Right ventricle myocardium superior (tissue), 1 donor: ENCODE results near the gene TMIGD2. TPM values are rescaled to one million over a fixed set of nuclear protein-coding genes. Genes with fewer than 3 reads are reported as not detected.
"Not testable (repeated sequence)": the region's sequence is repeated elsewhere in the genome, so short reads cannot be mapped to it uniquely, and the experiment has no call there.

ENCODE experiments used
- ATAC-seq: fragments of 200-7000 bp; cut with Tn5 transposase; one replicate; pipeline ENCODE4 v1.9.1; 2020; ENCODE audit warnings: mild to moderate bottlenecking; ENCODE audit not compliant: poor library complexity
- DNase-seq: peaks from one replicate; pipeline ENCODE4 v3.0.0-alpha.2; 2020
- intact Hi-C: fragments of 100-400 bp; cut with DNase I; formaldehyde crosslinking; loops from one replicate; pipeline ENCODE4 v1.11.2; 2022
- total RNA-seq: library from RNA; stranded (reverse); fragmentation: NEBNext Ultra II Directional; extraction: Animal tissue kit (Norgen Biotek cat#: 25700); gene quantifications from one replicate; pipeline ENCODE4 v1.2.1, GENCODE V29; 2021
- donor health status: DM: no; HTN: yes; CAD: no; lungs with severe emphysema.

The TMIGD2 gene
- total RNA-seq, 1 donor from 2014 or later = 0.24 TPM

DNA sequence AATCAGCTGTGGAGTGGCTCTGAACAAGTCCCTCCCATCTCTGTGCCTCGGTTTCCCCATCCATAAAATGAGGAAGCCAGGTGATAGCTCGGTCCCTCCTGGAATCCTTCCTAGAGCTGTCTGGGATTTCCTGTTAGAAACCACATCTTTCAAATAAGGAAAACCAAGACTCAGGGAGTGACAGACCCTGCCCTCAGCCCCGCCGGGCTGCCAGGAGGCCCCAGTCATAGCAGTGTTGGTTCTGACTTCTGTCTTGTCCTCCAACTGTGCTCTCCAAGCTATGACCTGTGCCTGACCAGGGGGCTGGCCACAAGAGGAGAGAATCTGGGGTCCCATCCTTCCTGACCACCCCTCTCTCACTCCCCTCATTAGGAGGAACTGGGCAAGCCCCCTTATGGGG, 24.2 kb downstream of the TMIGD2 start:
- DNase-seq = no peak
- no peak for ATAC-seq
- intact Hi-C loops = no loop called here

DNA sequence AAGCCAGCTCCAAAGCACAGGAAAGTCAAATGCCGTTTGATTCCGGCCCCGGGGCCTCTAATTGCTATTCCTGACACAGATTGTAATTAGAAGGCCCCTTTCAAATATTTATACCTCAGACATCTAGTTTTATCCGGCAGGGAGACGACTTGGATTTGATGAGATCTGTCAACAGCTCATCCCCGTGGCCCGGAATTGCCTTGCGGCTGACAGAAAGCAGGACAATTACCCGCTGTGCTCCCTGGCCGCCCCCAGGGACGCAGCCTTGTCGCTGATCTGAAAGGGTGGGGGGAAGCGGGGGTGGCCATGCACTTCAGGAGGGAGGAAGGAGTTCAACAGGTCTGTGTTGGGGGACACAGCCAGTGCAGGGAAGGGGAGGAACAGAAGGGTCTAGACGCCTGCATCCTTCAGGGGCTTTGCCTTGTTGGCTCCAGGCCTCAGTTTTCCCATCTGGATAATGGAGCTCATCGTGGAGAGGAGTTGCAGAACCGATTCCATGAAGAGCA, 24.9 kb downstream of the TMIGD2 start:
- intact Hi-C loops = no loop called here
- no peak for DNase-seq
- no peak for ATAC-seq

DNA sequence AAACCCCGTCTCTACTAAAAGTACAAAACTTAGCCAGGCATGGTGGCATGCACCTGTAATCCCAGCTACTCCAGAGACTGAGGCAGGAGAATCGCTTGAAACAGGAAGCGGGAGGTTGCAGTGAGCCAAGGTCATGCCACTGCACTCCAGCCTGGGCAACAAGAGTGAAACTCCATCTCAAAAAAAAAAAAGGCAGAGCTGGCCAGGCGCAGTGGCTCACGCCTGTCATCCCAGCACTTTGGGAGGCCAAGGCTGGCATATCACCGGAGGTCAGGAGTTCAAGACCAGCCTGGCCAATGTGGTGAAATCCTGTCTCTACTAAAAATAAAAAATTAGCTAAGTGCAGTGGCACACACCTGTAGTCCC, 27.9 kb downstream of the TMIGD2 start:
- ATAC-seq, intact Hi-C loops, DNase-seq: not testable (repeated sequence)

DNA sequence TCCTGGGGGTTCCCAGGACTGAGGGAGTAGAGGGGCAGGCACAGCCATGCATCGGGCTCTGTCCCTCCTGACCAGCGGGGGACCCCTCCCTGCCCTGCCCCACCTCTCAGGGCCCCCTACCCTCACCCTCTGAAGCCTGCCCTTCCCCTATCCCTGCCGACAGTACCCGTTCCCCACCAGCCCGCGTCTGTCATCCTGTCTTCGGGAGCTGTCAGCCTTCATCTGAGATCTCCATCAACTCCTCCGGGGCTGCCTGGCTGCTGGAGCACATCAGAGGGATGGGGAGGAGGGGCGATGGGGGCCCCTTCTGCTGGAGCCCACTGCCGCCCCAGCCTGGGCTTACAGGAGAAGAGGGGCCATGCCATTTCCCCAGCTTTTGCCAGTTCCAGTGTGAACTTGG, 29.3 kb downstream of the TMIGD2 start:
- DNase-seq (no peak), ATAC-seq (no peak)
- intact Hi-C loops = no loop called here

DNA sequence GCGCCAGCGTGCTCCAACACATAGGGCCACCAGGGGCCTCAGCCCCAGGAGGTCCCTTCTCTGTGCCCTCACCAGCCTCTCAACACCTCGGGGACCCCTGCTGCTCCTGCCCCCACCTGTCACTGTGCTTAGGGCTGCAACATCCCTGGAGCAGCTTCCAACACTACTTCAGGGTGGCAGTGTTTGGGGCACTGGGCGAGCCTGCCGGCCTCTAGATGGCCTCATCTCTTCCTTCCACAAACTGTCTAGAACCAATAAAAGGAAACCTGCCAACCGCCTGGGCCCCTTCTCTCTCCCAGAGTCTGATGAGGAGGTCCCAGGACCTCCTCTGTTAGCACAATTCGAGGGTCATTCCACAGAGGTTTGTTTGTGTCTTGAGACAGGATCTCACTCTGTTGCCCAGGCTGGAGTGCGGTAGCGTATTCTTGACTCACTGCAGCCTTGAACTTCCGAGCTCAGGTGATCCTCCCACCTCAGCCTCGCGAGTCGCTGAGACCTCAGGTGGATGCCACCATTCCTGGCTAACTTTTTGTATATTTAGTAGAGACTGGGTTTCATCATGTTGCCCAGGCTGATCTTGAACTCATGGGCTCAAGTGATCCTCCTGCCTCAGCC, 33.3 kb downstream of the TMIGD2 start:
- intact Hi-C loops = loop anchor here (10.0 kb wide), 1 partner anchor 136 kb away; the partner anchor contains the start of genes CHAF1A and SH3GL1
- no peak for ATAC-seq
- no peak for DNase-seq

DNA sequence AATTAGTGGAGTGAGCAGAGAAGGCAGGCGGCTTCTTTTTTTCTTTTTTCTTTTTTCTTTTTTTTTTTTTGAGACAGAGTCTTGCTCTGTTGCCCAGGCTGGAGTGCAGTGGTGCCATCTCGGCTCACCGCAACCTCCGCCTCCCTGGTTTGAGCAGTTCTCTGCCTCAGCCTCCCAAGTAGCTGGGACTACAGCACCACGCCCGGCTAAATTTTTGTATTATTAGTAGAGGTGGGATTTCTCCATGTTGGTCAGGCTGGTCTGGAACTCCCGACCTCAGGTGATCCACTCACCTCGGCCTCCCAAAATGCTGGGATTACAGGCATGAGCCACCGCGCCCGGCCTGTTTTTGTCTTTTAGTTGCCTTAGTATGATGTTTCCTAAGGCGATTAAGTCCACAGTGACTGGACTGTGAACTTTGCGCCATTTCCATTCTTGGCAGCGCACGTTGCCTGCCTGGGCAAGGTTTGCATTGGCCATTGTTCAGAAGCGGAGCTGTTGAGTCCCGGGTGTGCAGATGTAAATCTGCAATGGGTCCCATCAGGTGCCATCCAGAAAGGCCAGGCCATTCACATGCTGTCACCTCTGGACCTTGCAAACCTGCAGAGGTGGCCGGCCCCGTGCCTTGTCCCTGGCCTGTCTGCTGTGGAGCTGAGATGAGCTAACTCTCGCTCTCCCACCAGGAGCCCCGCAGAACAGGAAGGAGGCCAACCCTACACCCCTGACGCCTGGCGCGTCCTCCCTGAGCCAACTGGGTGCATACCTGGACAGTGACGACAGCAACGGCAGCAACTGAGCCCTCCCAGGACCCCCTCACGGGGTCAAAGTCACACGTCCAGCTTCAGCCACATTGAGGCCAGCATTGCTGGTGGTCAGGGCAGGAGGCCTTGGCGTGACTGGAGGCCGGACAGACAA, 34.0 kb downstream of the TMIGD2 start:
- intact Hi-C loops = loop anchor here (10.0 kb wide), 1 partner anchor 137 kb away; the partner anchor contains the start of genes CHAF1A and SH3GL1

DNA sequence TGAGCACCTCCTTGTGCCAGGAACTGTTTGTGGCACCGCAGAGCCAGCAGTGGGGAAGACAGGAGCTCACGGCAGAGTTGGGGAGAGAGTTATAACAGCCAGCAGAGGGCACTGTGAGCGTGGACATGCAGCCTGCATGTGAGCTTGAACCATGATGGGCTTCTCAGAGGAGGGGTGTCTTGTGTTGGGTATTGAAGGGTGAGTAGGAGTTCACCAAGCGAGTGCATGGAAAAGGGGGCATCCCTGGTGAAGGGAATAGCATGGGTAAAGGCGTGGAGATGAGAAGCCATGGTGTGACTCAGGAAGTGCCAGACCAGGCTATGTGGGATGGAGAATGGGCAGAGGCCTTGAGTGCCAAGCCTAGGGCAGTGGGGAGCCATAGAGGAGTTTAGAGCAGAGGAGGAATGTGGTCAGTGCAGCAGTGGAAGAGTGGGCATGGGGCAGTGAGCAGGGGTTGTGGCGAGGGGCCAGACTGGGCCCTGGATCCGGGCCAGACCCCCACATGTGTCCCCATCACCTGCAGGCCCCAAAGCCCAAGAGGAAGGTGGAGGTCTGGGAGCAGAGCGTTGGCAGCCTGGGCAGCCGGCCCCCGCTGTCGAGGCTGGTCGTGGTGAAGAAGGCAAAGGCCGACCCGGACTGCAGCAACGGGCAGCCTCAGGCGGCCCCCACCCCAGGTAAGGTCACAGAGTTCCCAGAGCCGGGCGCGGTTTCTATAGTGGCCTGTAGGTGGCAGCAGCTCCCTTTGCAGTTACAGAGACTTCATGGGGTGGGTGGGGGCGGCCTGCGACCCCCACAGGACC, 34.9 kb downstream of the TMIGD2 start:
- intact Hi-C loops = loop anchor here (10.0 kb wide), 1 partner anchor 138 kb away; the partner anchor contains the start of genes CHAF1A and SH3GL1
- ATAC-seq (peak; percentile 80), DNase-seq (peak; percentile 72)

More for the DNA sequence above, 34.0 kb downstream of the TMIGD2 start:
- DNase-seq (no peak), ATAC-seq (no peak)

DNA sequence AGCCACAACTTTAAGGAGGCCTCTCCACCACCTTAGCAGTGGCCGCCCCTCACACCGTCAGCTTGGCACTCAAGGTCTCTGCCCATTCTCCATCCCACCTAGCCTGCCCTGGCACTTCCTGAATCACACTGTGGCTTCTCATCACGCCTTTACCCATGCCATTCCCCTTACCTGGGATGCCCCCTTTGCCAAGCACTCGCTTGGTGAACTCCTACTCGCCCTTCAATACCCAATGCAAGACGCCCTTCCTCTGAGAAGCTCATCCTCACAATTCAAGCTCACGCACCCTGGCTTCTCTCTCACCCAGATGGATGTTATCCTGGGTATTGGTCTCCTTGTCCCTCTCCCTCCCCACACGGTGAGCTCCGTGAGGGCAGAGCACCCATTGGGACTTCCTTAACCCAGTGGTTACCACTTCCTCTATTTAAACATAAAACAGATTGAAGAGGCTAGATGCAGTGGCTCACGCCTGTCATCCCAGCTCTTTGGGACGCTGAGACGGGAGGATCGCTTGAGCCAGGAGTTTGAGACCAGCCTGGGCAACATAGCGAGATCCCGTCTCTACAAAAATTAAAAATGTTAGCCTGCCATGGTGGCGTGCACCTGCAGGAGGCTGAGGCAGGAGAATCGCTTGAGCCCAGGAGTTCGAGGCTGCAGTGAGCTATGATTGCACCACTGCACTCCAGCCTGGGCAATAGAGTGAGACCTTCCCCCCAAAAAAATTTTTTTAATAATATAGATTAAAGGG, 35.8 kb downstream of the TMIGD2 start:
- intact Hi-C loops = loop anchor here (10.0 kb wide), 1 partner anchor 138 kb away; the partner anchor contains the start of genes CHAF1A and SH3GL1
- DNase-seq = no peak
- ATAC-seq = no peak

DNA sequence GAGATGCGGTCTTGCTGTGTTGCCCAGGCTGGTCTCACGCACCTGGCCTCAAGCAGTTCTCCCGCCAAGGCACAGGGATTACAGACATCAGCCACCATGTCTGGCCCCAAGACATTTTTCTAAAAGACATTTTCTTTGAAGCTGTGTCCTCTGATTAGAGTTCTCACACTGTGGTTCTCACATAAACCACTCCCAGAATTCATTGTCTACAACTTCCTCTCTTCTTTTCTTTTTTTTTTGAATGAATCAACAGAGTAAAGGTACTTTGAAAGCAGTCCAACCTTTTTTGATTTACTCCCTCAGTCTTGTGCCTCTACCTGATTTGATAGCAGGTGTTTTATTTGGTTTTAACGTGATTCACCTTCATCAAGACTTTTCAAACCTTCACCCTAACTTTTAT, 37.4 kb downstream of the TMIGD2 start:
- ATAC-seq = no peak
- intact Hi-C loops = loop anchor here (10.0 kb wide), 1 partner anchor 140 kb away; the partner anchor contains the start of genes CHAF1A and SH3GL1
- no peak for DNase-seq

DNA sequence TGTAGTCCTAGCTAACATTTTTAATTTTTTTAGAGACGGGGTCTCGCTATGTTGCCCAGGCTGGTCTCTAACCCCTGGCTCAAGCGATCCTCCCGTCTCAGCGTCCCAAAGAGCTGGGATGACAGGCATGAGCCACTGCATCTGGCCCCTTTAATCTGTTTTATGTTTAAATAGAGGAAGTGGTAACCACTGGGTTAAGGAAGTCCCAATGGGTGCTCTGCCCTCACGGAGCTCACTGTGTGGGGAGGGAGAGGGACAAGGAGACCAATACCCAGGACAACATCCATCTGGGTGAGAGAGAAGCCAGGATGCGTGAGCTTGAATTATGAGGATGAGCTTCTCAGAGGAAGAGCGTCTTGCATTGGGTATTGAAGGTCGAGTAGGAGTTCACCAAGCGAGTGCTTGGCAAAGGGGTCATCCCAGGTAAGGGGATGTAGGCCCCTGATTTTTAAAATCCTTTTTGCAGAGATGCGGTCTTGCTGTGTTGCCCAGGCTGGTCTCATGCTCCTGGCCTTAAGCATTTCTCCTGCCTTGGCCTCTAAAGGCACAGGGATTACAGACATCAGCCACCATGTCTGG, 41.5 kb downstream of the TMIGD2 start:
- ATAC-seq = no peak
- no peak for DNase-seq
- intact Hi-C loops = loop anchor here (10.0 kb wide), 1 partner anchor 144 kb away; the partner anchor contains the start of genes CHAF1A and SH3GL1

DNA sequence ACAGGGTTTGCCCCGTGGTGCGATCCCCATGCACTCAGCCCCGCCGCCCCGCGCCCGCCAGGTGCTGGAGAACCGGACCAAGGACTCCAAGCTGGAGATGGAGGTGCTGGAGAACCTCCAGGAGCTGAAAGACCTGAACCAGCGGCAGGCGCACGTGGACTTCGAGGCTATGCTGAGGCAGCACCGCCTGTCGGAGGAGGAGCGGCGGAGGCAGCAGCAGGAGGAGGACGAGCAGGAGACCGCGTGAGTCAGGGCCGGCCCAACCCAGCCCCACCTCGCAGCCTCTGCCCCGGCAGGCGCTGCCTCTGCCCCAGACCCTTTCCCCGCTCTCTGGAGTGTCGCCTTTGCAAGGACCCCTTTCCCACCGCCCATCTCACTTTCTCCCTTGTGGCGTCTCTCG, 44.0 kb downstream of the TMIGD2 start:
- intact Hi-C loops = no loop called here
- DNase-seq (no peak), ATAC-seq (no peak)

DNA sequence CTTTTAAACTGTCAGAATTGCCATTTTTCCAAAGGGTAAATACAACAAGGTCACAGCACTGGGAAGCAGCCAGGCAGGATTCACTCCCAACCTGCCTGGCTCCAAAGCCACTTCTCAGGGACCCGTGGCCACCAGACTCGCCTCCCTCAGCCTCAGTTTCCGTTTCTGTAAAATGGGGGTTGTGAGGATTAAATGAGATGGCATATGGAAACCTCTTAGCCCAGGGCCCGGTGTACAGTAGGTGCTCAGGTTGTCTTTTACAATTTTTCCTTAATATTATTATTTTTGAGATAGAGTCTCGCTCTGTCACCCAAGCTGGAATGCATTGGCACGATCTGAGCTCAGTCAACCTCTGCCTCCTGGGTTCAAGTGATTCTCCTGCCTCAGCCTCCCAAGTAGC, 45.2 kb downstream of the TMIGD2 start:
- intact Hi-C loops = no loop called here
- ATAC-seq = no peak

DNA sequence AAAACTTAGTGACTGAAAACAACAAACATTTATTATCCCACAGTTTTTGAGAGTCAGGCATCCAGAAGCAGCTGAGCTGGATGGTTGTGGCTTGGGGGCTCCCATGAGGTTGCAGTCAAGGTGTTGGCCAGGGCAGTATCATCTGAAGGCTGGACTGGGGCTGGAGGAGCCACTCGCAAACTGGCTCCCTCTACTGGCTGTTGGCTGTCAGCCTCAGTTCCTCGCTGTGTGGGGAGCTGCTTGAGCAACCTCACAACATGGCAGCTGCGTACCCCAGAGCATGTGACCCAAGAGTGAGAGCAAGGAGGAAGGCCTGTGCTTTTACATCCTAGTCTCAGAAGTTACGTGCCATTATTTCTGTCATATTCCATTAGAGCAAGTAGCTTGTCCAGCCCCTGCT, 45.6 kb downstream of the TMIGD2 start:
- intact Hi-C loops = no loop called here
- DNase-seq = no peak
- no peak for ATAC-seq

More for the DNA sequence above, 45.2 kb downstream of the TMIGD2 start:
- no peak for DNase-seq

DNA sequence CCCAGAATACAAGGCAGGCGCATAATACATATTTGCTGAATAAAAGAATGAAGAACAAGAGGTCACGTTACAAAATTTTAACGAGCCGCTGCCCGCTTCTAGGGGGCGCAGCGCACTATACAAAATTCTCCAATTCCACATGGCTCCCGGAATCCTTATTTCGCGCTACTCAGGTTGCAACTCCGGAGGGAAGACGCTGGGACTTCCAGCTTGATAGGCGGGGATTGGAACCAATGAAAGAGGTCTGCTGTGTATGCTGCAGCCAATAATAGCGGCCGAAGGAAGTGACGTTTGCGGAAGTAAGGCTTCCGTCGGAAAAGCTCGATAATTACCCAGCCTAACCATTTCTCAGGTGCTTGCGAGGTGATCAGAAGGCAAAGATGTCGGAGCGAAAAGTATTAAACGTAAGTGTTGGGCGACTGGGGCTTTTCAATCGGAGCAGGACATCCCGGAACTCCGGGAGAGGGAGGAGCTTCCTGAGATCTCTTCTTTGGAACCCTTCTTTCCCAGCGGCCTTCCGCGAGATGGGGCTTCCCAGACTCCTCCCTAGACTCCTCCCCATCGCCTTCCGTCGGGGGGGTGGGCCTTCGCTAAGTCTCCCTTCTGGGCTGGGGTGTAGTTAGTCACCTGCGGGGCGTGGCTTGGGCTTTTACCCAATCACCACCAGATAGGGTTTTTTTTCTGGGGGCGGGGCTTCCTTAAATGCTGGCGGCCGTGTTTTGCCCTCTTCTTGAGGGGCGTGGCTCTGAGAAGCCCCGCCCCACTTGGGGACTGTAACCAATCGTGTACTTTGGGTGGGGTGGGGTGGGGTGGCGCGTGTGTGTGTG, 55.2 kb downstream of the TMIGD2 start, which contains the start of gene YJU2:
TSS of gene YJU2 (plus strand) at position 314 of the 827 bp plus-strand sequence. CDS start at position 381, 67 bp downstream.
- intact Hi-C loops = no loop called here
- ATAC-seq (peak; percentile 99), DNase-seq (peak; percentile 99)

DNA sequence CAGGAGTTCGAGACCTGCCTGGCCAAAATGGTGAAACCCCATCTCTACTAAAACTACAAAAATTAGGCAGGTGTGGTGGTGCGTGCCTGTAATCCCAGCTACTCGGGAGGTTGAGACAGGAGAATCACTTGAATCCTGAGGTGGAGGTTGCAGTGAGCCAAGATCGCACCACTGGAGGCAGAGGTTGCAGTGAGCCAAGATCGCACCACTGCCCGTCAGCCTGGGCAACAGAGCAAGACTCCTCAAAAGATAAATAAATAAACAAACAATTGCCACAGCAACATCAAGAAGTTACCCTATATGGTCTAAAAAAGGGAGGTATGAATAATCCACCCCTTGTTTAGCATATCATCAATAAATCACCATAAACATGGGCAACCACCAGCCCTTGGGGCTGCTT, 56.3 kb downstream of the TMIGD2 start:
- DNase-seq, intact Hi-C loops: not testable (repeated sequence)

More for the DNA sequence above, 56.3 kb downstream of the TMIGD2 start:
- ATAC-seq = not testable (repeated sequence)
